B cell (primary cell): ENCODE data around the gene TMEM9. TPM values are rescaled to one million over a fixed set of nuclear protein-coding genes. Genes with fewer than 3 reads are reported as not detected.

Experiments used
- ATAC-seq: fragments of 200-7000 bp; cut with Tn5 transposase; one replicate; pipeline ENCODE4 v1.10.0; 2021; ENCODE audit warnings: low read depth, mild to moderate bottlenecking, moderate number of reproducible peaks, moderate library complexity
- CTCF ChIA-PET: fragments of 350-600 bp; sonication (Branson Sonifier 250); formaldehyde crosslinking; loops from one replicate; lab custom pipeline; 2021; ENCODE audit warnings: antibody characterized with exemption, inconsistent platforms; lab: Charles Lee
- POLR2A ChIA-PET: fragments of 350-600 bp; sonication (Branson Sonifier 250); formaldehyde crosslinking; loops from one replicate; lab custom pipeline; 2021; ENCODE audit warnings: antibody characterized with exemption; lab: Charles Lee
- DNase-seq: peaks from one replicate; pipeline ENCODE4 v3.0.0; 2013
- H2AFZ ChIP-seq: 2 replicates; pipeline ENCODE4 v1.6.1; 2012; ENCODE audit warnings: mild to moderate bottlenecking, low read depth, low read length; ENCODE audit not compliant: insufficient read depth, poor library complexity, severe bottlenecking
- H3K27ac ChIP-seq, 2 donors: 1 replicate in 1 of 2; 2 replicates in 1 of 2; pipeline ENCODE4 v1.5.1; 2012 to 2013; ENCODE audit warnings: low read length in 2 of 2, mild to moderate bottlenecking in 2 of 2, moderate library complexity in 1 of 2
- H3K27me3 ChIP-seq, 4 experiments: fragments of 200-600 bp in 1 of 4; sonication (generic) in 1 of 4; replicated peaks in 1 of 4; 1 replicate in 2 of 4; 2 replicates in 2 of 4; pipeline versions ENCODE4 v1.6.1 to v1.7.0; 2013 to 2016; ENCODE audit warnings: low read length in 3 of 4, mild to moderate bottlenecking in 2 of 4, mixed read lengths in 1 of 4, moderate library complexity in 1 of 4; ENCODE audit not compliant: insufficient read depth in 4 of 4, control insufficient read depth in 3 of 4; ENCODE audit errors: control extremely low read depth in 1 of 4
- H3K36me3 ChIP-seq, 2 experiments: replicated peaks in 1 of 2; 1 replicate in 1 of 2; 2 replicates in 1 of 2; pipeline versions ENCODE4 v1.6.1 to v1.7.1; 2013; ENCODE audit warnings: low read length in 1 of 2; ENCODE audit not compliant: insufficient read depth in 2 of 2, control insufficient read depth in 1 of 2; ENCODE audit errors: control extremely low read depth in 1 of 2, extremely low read depth in 1 of 2
- H3K4me1 ChIP-seq, 2 donors: fragments of 200-600 bp in 1 of 2; sonication (generic) in 1 of 2; 1 replicate in 1 of 2; 2 replicates in 1 of 2; pipeline versions ENCODE4 v1.5.1 to v1.6.1; 2013 to 2017; ENCODE audit warnings: low read length in 2 of 2; ENCODE audit not compliant: control insufficient read depth in 2 of 2, insufficient read depth in 2 of 2
- H3K4me2 ChIP-seq: replicated peaks from 2 replicates; pipeline ENCODE3; 2012; ENCODE audit warnings: mild to moderate bottlenecking, low read depth, low read length; ENCODE audit not compliant: poor library complexity, severe bottlenecking
- H3K4me3 ChIP-seq, 5 experiments: fragments of 200-600 bp in 1 of 5; sonication (generic) in 1 of 5; 1 replicate in 3 of 5; 2 replicates in 2 of 5; pipeline versions ENCODE4 v1.5.1 to v1.7.0; 2011 to 2016; ENCODE audit warnings: low read length in 4 of 5, mild to moderate bottlenecking in 4 of 5, low read depth in 2 of 5, control low read depth in 1 of 5, moderate library complexity in 1 of 5; ENCODE audit not compliant: insufficient read depth in 1 of 5; ENCODE audit errors: control extremely low read depth in 1 of 5, extremely low read depth in 1 of 5
- H3K79me2 ChIP-seq: fragments of 200-600 bp; sonication (generic); one replicate; pipeline ENCODE4 v1.6.0; 2016; ENCODE audit warnings: low read length; ENCODE audit not compliant: control insufficient read depth, insufficient read depth
- H3K9ac ChIP-seq: fragments of 200-600 bp; sonication (generic); 2 replicates; pipeline ENCODE4 v1.6.1; 2017; ENCODE audit warnings: mild to moderate bottlenecking, low read length, moderate library complexity
- H3K9me3 ChIP-seq, 3 donors: one replicate each; pipeline versions ENCODE4 v1.6.1 to v1.7.1; 2013; ENCODE audit warnings: low read length in 2 of 3; ENCODE audit not compliant: control insufficient read depth in 2 of 3, insufficient read depth in 1 of 3; ENCODE audit errors: control extremely low read depth in 1 of 3
- H4K20me1 ChIP-seq: 2 replicates; pipeline ENCODE4 v1.6.0; 2012; ENCODE audit warnings: mild to moderate bottlenecking, low read length; ENCODE audit not compliant: insufficient read depth, control insufficient read depth, poor library complexity, severe bottlenecking
- H3K27ac Mint-ChIP-seq: one replicate; pipeline ENCODE4 v1.8.0; 2021; ENCODE audit warnings: mixed read lengths
- H3K27me3 Mint-ChIP-seq: one replicate; pipeline ENCODE4 v1.8.0; 2021; ENCODE audit warnings: mixed read lengths
- H3K4me1 Mint-ChIP-seq: one replicate; pipeline ENCODE4 v1.8.0; 2021; ENCODE audit warnings: mixed read lengths
- H3K4me3 Mint-ChIP-seq: one replicate; pipeline ENCODE4 v1.8.0; 2021; ENCODE audit warnings: mixed read lengths
- H3K9me3 Mint-ChIP-seq: one replicate; pipeline ENCODE4 v1.8.0; 2022; ENCODE audit warnings: mixed read lengths; ENCODE audit not compliant: insufficient read depth
- CTCF ChIP-seq: fragments of 200-600 bp; IDR thresholded peaks from one replicate; pipeline ENCODE4 v1.8.0; 2022; ENCODE audit warnings: antibody characterized with exemption, mild to moderate bottlenecking
- EZH2 ChIP-seq: IDR thresholded peaks from 2 replicates; pipeline ENCODE4 v1.6.1; 2012; ENCODE audit warnings: borderline replicate concordance, low read depth, mild to moderate bottlenecking, moderate library complexity, low read length; ENCODE audit not compliant: insufficient read depth, poor library complexity, severe bottlenecking
- WGBS: methylation state at CpG from one replicate; pipeline ENCODE4 v1.1.5; 2013; ENCODE audit warnings: missing lambda C conversion rate; ENCODE audit not compliant: insufficient coverage; 5-methylcytosine and 5-hydroxymethylcytosine counted together
- intact Hi-C: fragments of 100-400 bp; cut with micrococcal nuclease; formaldehyde crosslinking; loops from one replicate; pipeline ENCODE4 v1.10.0; 2022
- polyA plus RNA-seq: library from polyadenylated mRNA; depleted of rRNA; stranded (reverse); fragments of >200 nt; gene quantifications from 2 replicates; pipeline ENCODE4 v1.2.3, GENCODE V29; 2012
- total RNA-seq, 2 donors: library from RNA; stranded (reverse); fragments of 120-200 nt in 1 of 2; gene quantifications; 1 replicate in 1 of 2; 2 replicates in 1 of 2; pipeline versions ENCODE4 v1.2.3 to v1.2.4, GENCODE V29; 2013 to 2022

The TMEM9 gene
- total and polyA plus RNA-seq, 2 donors (not counting 1 experiment from before 2014, with no cell fraction given), result 23.6 to 29.2 TPM

GRCh38 chr1:201183753-201184152, 29.5 kb upstream of the TMEM9 start:
- Histone ChIP-seq H2AFZ (no peak overlapping the region), H3K4me2 (no peak overlapping the region), H3K4me3 (no peak overlapping the region), H3K36me3 (no peaks in the 10 kb centered on the region), H4K20me1 (no peaks in the 10 kb centered on the region), H3K27me3 (peaks cover 0 to 13% (median 2%) of the 10 kb centered on the region in 4 experiments), H3K27ac (no peak overlapping the region), H3K9me3 (peaks cover under 1 to 4% (median 4%) of the 10 kb centered on the region in 3 donors), H3K4me1 (no peaks in the 10 kb centered on the region), H3K79me2 (no peaks in the 10 kb centered on the region), H3K9ac (no peak overlapping the region)
- intact Hi-C loops, result no loop called here
- TF ChIP-seq CTCF (no peak), EZH2 (no peak)
- Mint-ChIP-seq H3K27me3 (peaks cover 55% of the 10 kb centered on the region), H3K4me1 (no peaks in the 10 kb centered on the region), H3K4me3 (no peak overlapping the region), H3K27ac (no peak overlapping the region), H3K9me3 (peaks cover 2% of the 10 kb centered on the region)
- ATAC-seq (no peak), DNase-seq (no peak)
- CTCF ChIA-PET, result no interaction called here
- WGBS, result 93% methylated on average over 4 of the region's 5 CpGs
- POLR2A ChIA-PET, result no interaction called here

- Histone ChIP-seq H3K27ac (no peak overlapping the region), H3K4me1 (no peaks in the 10 kb centered on the region), H3K4me2 (no peak overlapping the region), H3K9ac (no peak overlapping the region), H3K9me3 (peaks cover 3 to 4% (median 4%) of the 10 kb centered on the region in 3 donors), H3K27me3 (peaks cover 0 to 13% (median 2%) of the 10 kb centered on the region in 4 experiments), H3K79me2 (no peaks in the 10 kb centered on the region), H4K20me1 (no peaks in the 10 kb centered on the region), H2AFZ (no peak overlapping the region), H3K36me3 (no peaks in the 10 kb centered on the region), H3K4me3 (no peak overlapping the region)
- intact Hi-C loops, result no loop called here
- ChIA-PET POLR2A (no interaction called here), CTCF (no interaction called here)
- DNase-seq, result no peak
- peaks cover 53% of the 10 kb centered on the region for H3K27me3 Mint-ChIP-seq
- H3K27ac Mint-ChIP-seq, result no peak overlapping the region
- H3K4me1 Mint-ChIP-seq, result no peaks in the 10 kb centered on the region
- 80% methylated on average over 1 of the region's 3 CpGs for WGBS
- H3K4me3 Mint-ChIP-seq, result no peak overlapping the region
- TF ChIP-seq EZH2 (no peak), CTCF (no peak)
- no peak for ATAC-seq
- H3K9me3 Mint-ChIP-seq, result peaks cover 2% of the 10 kb centered on the region
Observed at GRCh38 chr1:201183209-201183608, 28.9 kb upstream of the TMEM9 start.
